HCEC 1CT (cell line): ENCODE measurements around the gene ZNF280D.
"Not testable (repeated sequence)": the region's sequence is repeated elsewhere in the genome, so short reads cannot be mapped to it uniquely, and the experiment has no call there.

Experiments used
- DNase-seq: peaks from one replicate; pipeline ENCODE4 v3.0.0-alpha.2; 2017

ZNF280D gene

GRCh38 chr15:56709502-56709901 lies 23.8 kb downstream of the ZNF280D start:
- not testable (repeated sequence) for DNase-seq

DNA sequence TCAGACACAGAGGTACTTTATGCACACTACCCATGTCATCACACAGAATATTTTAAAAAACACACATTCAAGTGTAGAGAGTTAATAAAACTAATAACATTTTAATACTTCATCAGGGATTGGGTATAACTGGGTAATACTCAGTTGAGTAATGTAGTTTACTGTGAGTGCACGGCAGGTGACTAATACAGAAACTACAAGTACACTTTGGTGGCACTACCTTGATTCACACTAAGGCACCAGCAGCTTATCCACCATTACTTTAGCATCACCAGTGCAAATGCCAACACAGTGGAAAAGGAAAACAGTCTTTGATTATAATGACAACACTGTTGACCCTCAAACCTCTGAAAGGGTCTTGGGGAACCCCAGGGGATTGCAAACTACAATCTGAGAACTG lies 33.6 kb downstream of the ZNF280D start:
- DNase-seq, result no peak

DNA sequence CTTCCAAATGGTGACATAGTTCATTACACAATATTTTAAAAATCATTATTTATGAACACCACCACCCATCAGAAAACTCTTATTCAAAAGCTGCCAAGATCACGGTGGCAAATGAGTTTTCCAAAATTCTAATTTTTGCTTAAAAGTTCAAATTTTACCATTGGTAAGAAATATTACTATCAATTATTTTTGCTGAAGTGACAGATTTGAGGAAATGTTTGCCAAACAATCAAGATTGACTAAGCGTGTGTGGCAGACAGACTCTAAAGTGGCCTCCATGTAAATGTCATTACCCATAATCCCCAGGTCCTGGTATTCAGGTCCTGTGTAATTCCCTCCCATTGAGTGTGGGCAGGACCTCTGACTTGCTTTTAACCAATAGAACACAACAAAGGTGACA lies 35.0 kb downstream of the ZNF280D start:
- DNase-seq, result no peak

DNA sequence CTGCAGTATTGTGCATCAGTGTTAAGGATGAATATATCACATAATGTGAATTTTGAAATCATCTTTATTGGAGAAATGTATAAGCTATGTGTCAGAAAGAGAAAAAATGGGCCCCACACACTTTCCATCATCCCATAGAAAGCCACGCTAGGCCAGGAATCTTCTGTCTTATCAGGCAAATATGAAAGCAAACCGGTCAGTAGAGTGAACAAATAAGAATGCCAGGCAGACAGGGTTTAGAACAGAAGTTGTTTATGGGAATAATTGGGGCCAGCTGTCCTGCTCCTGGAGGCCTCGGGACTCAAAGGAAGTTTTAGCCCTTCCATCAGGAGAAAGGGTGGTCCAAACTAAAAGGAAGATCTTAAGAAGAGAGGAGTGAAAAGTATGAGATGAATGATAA lies 39.5 kb downstream of the ZNF280D start:
- no peak for DNase-seq

DNA sequence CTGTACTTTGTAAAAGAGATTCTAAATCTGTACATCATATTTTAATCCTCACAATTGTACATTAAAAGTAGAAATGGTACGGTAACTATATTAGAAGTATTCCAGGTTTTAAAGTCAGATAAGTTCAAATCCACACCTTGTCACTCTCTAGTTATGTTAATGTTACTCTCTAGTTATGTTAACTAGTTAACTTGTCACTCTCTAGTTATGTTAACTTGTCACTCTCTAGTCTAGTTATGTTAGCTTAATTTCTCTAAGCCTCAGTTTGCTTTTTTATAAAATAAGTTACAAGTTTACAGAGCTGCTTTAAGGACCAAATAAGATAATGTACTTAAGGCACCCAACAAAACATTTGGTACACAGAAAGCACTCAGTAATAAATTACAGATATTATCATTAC lies 42.6 kb downstream of the ZNF280D start:
- no peak for DNase-seq

DNA sequence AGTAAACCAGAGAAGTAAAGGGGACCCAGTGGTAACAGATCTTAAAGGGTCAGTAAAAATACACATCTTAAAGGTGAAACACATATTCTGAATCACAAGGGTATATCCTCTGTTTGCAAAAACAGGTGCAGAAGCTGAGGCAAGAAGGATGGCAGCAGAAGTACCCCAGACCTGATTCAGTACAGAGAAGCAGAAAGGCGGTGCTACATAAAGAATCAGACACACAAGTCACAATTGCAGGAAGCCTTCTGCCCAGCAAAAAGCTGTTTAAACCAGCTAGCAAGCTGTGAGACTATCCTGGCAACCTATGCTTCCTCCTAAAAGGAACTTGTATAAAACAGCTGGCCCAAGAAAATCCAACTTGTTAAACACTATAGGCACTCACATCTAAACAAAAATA lies 49.4 kb downstream of the ZNF280D start:
- no peak for DNase-seq

DNA sequence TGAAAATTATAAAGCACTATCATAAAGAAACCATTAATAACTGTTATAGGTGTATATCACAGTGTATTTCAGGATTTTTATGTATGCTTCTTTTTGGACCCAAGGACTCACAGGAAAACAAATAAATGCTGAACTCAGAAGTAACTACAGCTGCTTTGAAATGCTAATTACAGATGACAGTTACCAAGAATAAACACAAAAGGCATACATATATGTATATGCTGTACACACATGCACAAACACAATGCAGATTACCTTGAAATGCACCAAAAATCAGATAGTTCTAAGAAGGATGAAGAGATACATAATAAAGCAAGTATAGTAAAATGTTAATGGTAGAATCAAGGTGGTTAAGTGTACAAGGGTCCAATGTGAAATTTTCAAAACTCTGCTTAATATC lies 52.2 kb downstream of the ZNF280D start:
- DNase-seq, result no peak

DNA sequence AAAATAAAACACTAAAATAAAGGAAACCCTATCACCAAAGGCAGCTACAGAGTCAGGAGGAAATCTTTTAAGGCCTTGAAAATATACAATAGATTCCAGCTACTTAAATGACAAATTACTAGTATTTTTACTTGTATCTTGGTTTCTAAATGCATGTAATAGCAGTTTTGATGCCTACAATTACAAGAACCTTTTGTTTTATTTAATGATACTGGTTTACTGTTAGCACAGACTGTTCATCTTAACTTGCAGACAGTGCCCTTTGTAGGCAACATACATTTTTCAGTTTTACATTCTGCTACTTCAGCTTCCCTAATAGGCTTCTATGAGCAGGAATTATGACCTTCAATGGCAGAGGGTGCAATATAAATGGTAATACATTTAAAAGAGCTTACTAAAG lies 54.1 kb downstream of the ZNF280D start:
- DNase-seq, result no peak

- no peak for DNase-seq
These were observed 54.7 kb downstream of the ZNF280D start for GRCh38 chr15:56678571-56678970.

DNA sequence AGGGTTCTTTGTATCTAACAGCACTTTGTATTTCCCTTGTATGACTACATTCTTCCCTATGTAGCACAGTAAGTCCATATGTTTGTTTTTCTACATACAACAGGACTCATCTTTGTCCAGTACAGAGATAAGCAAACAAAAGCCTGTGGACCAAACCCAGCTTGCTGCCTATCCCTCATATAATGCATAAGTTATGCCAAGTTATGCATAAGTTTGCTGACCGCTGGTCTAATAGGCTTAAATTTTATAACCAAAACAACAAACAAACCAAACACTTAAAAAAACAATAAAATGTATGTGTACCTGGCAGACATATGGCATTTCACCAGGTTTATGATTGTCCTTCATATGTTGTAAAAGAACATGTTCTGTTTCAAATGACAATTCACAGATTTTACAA lies 56.0 kb downstream of the ZNF280D start:
- no peak for DNase-seq

DNA sequence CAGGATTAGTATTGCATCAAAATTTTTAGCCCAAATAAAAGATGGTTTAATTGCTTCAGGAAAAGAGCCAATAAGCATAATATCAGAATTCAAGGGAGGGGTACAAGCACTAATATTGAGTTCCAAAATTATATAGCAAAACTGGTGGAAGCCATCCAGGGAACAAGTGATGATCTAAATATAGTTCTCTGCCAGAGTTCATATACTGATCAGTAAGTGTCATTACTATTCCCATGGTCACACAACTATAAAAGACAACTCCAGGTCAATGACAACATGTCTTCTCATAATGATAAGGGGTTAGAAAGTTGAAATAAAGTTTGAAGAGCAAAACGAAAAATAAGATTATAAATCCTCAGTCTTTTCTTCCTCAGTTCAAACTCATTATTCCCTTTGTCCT lies 57.4 kb downstream of the ZNF280D start:
- DNase-seq, result no peak

- no peak for DNase-seq
These were observed 58.5 kb downstream of the ZNF280D start for GRCh38 chr15:56674857-56675256.

DNA sequence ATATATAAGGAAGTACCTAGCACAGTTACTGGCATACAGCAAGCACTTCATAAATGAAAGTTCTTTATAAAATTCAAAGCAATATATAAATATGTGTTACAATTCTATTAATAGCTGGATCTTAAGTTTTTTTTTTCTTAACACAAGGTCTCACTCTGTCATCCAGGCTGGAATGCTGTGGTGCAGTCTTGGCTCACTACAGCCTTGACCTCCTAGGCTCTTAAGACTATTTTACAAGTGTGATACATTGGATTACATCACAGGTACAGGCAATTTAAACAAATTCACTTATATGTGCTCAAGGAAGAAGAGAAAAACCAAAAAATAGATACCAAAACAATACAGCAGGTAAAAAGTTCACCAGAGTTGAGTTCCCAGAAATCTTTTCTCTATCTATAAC lies 60.6 kb downstream of the ZNF280D start:
- peak; percentile 27 for DNase-seq

GRCh38 chr15:56667517-56667916 lies 65.8 kb downstream of the ZNF280D start:
- DNase-seq, result no peak

DNA sequence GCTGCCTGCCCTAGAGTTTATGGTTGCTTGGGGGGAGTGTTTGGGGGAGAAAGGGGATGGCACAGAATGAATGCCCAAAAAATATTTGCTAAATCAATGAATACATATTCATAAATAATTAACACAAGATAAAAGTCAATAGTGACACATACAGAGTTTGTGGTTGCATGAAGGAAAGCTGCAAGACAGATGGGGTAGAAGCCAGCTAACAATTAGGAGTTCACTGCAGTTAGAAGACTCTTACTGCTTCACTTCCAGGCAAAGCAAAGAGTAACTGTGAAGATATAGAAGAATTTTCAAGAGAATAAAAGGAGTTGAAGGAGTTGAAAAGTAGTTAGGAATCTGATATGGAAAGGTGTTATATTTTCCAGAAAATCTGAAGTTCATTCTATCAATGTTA lies 72.4 kb downstream of the ZNF280D start:
- no peak for DNase-seq

DNA sequence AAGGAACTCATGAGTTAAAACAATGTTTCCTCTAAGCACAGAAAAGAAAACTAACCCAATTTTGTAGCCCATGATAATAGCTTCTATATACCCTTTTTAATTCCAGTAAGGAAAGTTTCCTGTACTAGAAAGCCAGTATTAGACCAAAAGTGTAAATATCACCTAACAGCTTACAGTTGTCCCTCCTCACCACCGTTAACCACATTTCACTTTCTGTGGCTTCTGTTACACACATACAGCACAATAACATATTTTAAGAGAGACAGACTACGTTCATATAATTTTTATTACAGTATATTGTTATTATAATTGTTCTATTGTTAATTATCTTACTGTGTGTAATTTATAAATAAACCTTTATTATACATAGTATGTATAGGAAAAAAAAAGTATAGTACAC lies 74.1 kb downstream of the ZNF280D start:
- no peak for DNase-seq

GRCh38 chr15:56654624-56655023 lies 78.7 kb downstream of the ZNF280D start:
- no peak for DNase-seq

GRCh38 chr15:56654216-56654615 lies 79.1 kb downstream of the ZNF280D start:
- no peak for DNase-seq

DNA sequence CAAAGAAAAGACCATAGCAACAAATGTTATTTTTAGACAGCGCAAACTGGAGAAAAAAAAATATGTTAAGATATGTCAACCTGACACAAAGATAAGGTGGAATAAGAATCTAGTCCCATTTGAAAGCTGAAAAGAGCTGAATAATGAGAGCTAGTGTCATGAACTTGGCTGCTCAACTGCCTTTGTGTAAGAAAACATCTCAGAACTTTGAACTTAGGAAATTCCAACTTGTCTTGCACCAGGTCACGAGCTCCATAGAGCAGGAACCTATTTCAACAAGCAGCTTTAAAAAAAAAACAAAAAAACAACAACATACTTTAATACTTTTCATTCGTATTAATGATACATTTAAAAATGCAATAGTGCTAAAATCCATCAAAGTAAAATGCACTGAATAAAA lies 79.5 kb downstream of the ZNF280D start:
- DNase-seq, result no peak

DNA sequence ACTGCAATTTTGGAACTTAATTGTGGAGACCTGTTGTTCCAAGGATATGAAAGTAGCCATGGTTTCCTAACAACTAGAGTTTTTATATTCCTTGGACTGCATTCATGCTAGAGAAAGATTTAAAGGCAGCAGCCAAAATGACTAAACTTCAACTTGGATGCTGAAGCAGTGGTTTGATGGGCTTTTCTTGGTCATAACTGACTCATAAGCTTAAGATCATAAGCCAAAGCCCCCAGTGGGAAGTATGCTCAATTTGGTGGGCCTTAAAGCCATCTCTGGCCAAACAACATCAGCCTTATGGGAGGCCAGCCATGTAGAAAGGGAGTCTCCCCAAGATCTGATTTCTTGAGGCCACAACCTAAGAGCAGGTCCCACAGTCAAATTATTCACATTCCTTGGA lies 80.2 kb downstream of the ZNF280D start:
- DNase-seq, result no peak

- DNase-seq, result no peak
These were observed 85.0 kb downstream of the ZNF280D start for GRCh38 chr15:56648311-56648710.

DNA sequence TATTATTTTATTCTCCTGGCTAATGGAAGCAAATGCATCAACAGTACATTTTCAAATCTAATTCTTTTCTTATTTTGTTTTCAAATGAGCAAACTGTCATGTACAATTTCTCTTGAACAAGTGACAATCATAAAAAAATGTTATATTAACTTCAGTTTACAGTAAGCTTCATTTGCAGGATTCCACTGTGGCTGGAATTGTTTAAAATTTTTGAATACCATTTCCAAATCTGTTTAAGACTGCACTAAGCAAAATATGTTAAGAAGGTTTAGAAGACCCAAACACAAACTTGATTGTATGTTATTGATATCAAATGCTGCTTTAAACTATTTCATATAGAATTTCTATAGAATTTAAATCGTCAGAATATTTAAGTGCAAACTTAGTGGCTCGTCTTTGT lies 92.8 kb downstream of the ZNF280D start:
- no peak for DNase-seq

DNA sequence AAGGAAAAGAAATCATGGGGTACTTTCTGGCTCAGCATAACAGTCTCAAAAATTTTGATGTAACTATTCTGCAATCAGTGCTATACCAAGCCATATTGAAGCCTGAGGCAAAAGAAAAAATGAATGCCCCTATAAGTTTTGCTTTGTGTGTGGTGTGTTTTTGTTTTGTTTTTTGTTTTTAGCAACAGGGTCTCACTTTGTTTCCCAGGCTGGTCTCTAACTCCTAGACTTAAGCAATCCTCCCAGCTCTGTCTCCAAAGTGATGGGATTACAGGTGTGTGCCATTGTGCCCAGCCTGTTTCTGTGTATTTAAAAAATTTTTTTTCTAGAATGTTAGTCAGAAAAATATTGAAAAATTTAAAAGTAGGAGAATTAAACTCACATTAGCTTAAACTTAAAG lies 93.2 kb downstream of the ZNF280D start:
- no peak for DNase-seq

GRCh38 chr15:56639631-56640030 lies 93.7 kb downstream of the ZNF280D start:
- DNase-seq, result no peak

- no peak for DNase-seq
These were observed 101.5 kb downstream of the ZNF280D start for GRCh38 chr15:56631765-56632164.

GRCh38 chr15:56628893-56629532 lies 104.3 kb downstream of the ZNF280D start:
- no peak for DNase-seq
